Measurements from ENCODE around the gene RGS12.

The RGS12 gene

GRCh38 chr4:3336382-3337356 is 43.8 kb downstream of the RGS12 start:
- peak; percentile 6 for DNase-seq

GRCh38 chr4:3337357-3337732 is 44.5 kb downstream of the RGS12 start:
- no peak for DNase-seq

- peak; percentile 10 for DNase-seq
These were observed 45.0 kb downstream of the RGS12 start for GRCh38 chr4:3337811-3338210.

GRCh38 chr4:3338321-3338838 is 45.6 kb downstream of the RGS12 start:
- DNase-seq, result peak; percentile 15

- peak; percentile 6 for DNase-seq
These were observed 46.2 kb downstream of the RGS12 start for GRCh38 chr4:3338976-3339531.

GRCh38 chr4:3339577-3339976 is 46.8 kb downstream of the RGS12 start:
- DNase-seq, result peak; percentile 1

- peak; percentile 15 for DNase-seq
These were observed 47.3 kb downstream of the RGS12 start for GRCh38 chr4:3340038-3340699.

- peak; percentile 18 for DNase-seq
These were observed 47.9 kb downstream of the RGS12 start for GRCh38 chr4:3340700-3341083.

- DNase-seq, result peak; percentile 12
These were observed 48.9 kb downstream of the RGS12 start for GRCh38 chr4:3341760-3342159.

GRCh38 chr4:3342182-3342854 is 49.5 kb downstream of the RGS12 start:
- peak; percentile 13 for DNase-seq

Data from femur (tissue), 1 donor.